Vagina (tissue), 2 donors: Measurements from ENCODE around the gene TPCN2. TPM values are rescaled to one million over a fixed set of nuclear protein-coding genes. Genes with fewer than 3 reads are reported as not detected.

Experiments used
- DNase-seq, 2 donors: peaks; one replicate each; pipeline ENCODE4 v3.0.0-alpha.2; 2017; ENCODE audit errors: extremely low spot score in 2 of 2
- H3K27ac ChIP-seq: fragments of 200-600 bp; sonication (generic); one replicate; pipeline ENCODE4 v1.5.1; 2019
- H3K27me3 ChIP-seq: fragments of 200-600 bp; sonication (generic); one replicate; pipeline ENCODE4 v1.5.1; 2019
- H3K36me3 ChIP-seq, 2 donors: fragments of 200-600 bp; sonication (generic); one replicate each; pipeline ENCODE4 v1.5.1; 2017 to 2019
- H3K4me1 ChIP-seq: fragments of 200-600 bp; sonication (generic); one replicate; pipeline ENCODE4 v1.5.1; 2019
- H3K4me3 ChIP-seq, 2 donors: fragments of 200-600 bp; sonication (generic); 1 replicate in 1 of 2; 2 replicates in 1 of 2; pipeline ENCODE4 v1.5.1; 2016 to 2019
- H3K9me3 ChIP-seq: fragments of 200-600 bp; sonication (generic); one replicate; pipeline ENCODE4 v1.5.1; 2019
- POLR2A ChIP-seq, 2 donors: fragments of 450-650 bp; IDR thresholded peaks; one replicate each; pipeline ENCODE4 v1.6.1; 2017; ENCODE audit warnings: antibody characterized with exemption in 2 of 2, mild to moderate bottlenecking in 2 of 2, moderate library complexity in 2 of 2
- POLR2AphosphoS5 ChIP-seq, 2 donors: sonication (generic); formaldehyde crosslinking; IDR thresholded peaks; one replicate each; pipeline ENCODE4 v1.9.0; 2017; ENCODE audit warnings: antibody characterized with exemption in 2 of 2, mild to moderate bottlenecking in 2 of 2, low read depth in 1 of 2; ENCODE audit not compliant: insufficient read depth in 1 of 2
- intact Hi-C: fragments of 100-400 bp; cut with DNase I; formaldehyde crosslinking; loops from one replicate; pipeline ENCODE4 v1.15.1; 2023
- total RNA-seq: library from RNA; depleted of rRNA; stranded (reverse); fragments of >200 nt; gene quantifications from one replicate; pipeline ENCODE4 v1.2.3, GENCODE V29; 2016
- TF ChIP-seq, protein P1 (sequence below), 3 experiments: fragments of 450-650 bp in 2 of 3; fragments of 200-600 bp in 1 of 3; sonication (generic) in 1 of 3; IDR thresholded peaks; one replicate each; pipeline ENCODE4 v1.5.1; 2017 to 2019; ENCODE audit warnings: antibody characterized with exemption in 3 of 3, mild to moderate bottlenecking in 2 of 3, moderate library complexity in 2 of 3

Gene TPCN2
- total RNA-seq, 1 donor from 2014 or later = 21.1 TPM

DNA sequence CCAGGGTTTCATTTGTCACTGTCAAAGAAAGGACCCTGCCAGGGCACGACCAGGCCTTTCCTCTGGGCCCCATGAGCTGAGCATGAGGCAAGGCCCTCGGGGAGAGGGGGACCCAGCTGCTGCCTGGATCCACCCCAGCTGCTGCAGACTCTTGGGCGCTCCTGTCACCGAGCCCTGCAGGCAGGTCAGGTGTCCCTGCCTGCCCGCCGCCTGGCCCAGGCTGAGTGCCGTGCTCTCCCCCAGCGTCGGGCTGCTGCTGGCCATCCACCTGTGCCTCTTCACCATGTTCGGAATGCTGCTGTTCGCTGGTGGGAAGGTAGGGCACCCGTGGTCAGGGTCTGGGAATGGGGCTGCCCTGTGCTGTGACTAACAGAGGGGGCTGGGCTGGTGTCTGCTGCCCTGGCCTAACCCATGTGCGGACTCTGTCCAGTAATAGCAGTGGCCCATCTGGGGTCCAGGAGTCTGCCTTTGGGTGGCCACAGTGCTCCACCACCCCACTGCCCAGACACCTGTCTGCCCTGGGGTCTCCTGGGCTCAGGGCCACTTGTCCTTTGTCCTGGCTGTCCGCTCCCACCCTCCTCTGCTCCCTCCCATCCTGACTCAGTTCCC, 15.0 kb downstream of the TPCN2 start:
- Histone ChIP-seq H3K9me3 (no peaks in the 10 kb centered on the region), H3K27me3 (no peaks in the 10 kb centered on the region), H3K4me1 (peaks cover 23% of the 10 kb centered on the region), H3K4me3 (no peak overlapping the region), H3K27ac (no peak overlapping the region), H3K36me3 (peaks cover 0 to 13% of the 10 kb centered on the region in 2 donors)
- no peak for TF ChIP-seq POLR2A (IDR thresholded peaks at IDR 0.05)
- TF ChIP-seq POLR2AphosphoS5 (IDR thresholded peaks at IDR 0.05; ENCODE audit: insufficient read depth in 1 of 2, low read depth in 1 of 2) = no peak
- TF ChIP-seq, protein P1, sequence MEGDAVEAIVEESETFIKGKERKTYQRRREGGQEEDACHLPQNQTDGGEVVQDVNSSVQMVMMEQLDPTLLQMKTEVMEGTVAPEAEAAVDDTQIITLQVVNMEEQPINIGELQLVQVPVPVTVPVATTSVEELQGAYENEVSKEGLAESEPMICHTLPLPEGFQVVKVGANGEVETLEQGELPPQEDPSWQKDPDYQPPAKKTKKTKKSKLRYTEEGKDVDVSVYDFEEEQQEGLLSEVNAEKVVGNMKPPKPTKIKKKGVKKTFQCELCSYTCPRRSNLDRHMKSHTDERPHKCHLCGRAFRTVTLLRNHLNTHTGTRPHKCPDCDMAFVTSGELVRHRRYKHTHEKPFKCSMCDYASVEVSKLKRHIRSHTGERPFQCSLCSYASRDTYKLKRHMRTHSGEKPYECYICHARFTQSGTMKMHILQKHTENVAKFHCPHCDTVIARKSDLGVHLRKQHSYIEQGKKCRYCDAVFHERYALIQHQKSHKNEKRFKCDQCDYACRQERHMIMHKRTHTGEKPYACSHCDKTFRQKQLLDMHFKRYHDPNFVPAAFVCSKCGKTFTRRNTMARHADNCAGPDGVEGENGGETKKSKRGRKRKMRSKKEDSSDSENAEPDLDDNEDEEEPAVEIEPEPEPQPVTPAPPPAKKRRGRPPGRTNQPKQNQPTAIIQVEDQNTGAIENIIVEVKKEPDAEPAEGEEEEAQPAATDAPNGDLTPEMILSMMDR (IDR thresholded peaks at IDR 0.05) = no peak
- no peak for DNase-seq
- intact Hi-C loops = no loop called here

DNA sequence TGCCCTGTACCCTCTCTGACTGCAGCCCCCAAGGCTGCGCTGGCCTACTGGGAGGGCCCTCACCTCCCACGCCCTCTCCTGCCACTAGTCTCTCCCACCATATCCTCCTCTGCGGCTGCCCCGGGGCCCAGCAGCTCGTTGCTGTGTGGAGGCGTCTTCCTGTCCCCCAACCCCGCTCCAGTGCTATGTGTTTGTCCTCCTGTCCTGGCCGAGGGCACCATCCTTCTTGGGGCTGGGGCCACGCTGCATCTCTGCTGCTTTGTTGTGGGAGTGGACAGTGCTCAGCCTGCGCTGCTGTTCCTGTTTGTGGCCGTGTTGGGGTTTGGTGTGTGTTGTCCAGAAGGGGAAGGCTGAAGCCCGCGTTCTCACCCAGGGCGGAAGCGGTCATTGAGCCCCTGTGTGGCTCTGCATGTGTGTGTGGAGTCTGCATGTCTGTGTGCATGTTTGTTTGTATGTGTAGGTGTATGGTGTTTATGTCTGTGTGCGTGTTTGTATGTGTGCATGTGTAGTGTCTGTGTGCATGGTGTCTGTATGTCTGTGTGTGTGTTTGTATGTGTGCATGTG, 15.7 kb downstream of the TPCN2 start:
- Histone ChIP-seq H3K9me3 (no peaks in the 10 kb centered on the region), H3K27me3 (no peaks in the 10 kb centered on the region), H3K27ac (no peak overlapping the region), H3K4me1 (peaks cover 23% of the 10 kb centered on the region), H3K4me3 (no peak overlapping the region), H3K36me3 (peaks cover 0 to 13% of the 10 kb centered on the region in 2 donors)
- DNase-seq = no peak
- intact Hi-C loops = no loop called here
- no peak for TF ChIP-seq POLR2AphosphoS5 (IDR thresholded peaks at IDR 0.05; ENCODE audit: insufficient read depth in 1 of 2, low read depth in 1 of 2)
- no peak for TF ChIP-seq POLR2A (IDR thresholded peaks at IDR 0.05)
- TF ChIP-seq, protein P1 (IDR thresholded peaks at IDR 0.05) = no peak

DNA sequence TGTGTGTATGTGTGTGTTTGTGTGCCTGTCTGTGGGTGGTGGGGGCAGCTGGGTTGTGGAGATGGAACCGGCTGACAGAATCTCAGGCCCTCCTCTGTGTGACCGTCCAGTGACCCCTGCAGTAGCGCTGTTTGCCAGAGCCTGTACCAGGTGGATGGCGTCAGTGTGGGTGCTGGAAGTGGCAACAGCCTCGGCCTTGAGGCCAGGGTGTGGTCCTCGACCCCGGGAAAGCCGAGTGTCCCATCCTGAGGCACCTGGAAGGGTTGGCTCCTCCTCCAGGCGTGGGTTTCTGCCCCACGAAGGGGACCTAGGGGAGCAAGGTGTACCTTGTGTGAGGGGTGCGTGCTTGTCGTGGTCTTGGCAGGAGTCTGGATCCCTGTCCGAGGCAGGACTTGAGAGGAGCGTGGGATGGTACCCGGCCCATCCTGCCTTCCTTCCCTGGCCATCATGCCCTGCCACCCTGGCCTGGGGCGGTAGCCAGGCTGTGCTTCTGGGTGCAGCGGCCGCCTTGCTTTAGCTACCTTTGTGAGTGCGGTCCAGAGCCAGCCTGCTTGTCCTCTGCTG, 16.5 kb downstream of the TPCN2 start:
- Histone ChIP-seq H3K36me3 (peaks cover 0 to 13% of the 10 kb centered on the region in 2 donors), H3K27ac (peak overlapping the region; percentile 53), H3K4me1 (peaks cover 23% of the 10 kb centered on the region), H3K4me3 (no peak overlapping the region), H3K27me3 (no peaks in the 10 kb centered on the region), H3K9me3 (no peaks in the 10 kb centered on the region)
- DNase-seq = no peak
- intact Hi-C loops = no loop called here
- no peak for TF ChIP-seq POLR2A (IDR thresholded peaks at IDR 0.05)
- TF ChIP-seq POLR2AphosphoS5 (IDR thresholded peaks at IDR 0.05; ENCODE audit: insufficient read depth in 1 of 2, low read depth in 1 of 2) = no peak
- TF ChIP-seq, protein P1 (IDR thresholded peaks at IDR 0.05) = no peak

DNA sequence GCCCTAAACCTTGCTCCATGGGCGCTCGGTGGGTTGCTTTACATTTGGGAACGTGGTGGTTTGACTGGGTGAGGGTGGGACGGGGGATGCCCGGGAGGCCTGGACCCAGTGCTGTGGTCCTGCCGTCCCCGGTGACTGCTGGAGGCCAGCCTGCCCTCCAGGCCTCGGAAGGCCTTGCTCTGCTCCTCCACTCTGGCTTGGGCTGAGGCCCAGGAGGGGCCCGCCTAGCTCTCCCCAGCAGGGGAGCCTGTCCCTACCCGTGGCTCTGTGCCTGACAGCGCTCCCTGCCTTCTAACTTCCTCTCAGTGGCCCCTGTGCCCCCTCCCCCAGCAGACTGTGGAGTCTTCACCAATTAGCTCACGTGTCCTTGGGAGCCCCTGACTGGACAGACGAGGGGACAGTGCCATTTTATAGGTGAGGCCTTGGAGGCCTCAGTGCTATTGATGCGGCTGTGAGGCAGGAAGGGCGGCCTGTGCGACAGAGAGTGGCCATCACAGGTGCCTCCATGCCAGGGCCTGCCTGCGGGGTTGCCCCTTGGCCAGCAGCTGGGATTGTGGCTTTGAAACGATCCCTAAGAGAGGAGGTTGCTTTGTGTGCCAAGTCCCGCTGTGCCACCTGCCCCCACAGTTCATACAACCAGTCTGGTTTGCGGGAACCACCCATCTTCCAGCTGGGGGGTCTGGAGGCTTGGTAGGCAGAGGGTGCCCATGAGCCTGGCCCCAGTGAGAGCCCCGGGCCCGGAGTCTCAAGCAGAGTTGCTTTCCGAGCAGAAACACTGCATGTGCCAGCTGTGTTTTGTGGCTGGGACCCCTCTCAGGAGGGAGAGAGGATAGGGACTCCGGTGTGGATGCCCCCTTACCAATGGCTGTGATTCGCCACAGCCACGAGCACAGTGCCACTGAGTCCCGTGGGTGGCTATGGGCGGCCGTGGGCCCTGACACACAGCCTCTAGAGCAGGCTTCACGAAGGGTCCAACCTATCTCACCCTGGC, 17.7 kb downstream of the TPCN2 start:
- intact Hi-C loops = no loop called here
- H3K36me3 ChIP-seq = peaks cover 0 to 23% of the 10 kb centered on the region in 2 donors

More for the DNA sequence above, 17.7 kb downstream of the TPCN2 start:
- Histone ChIP-seq H3K9me3 (no peaks in the 10 kb centered on the region), H3K27ac (peak overlapping the region; percentile 53), H3K27me3 (no peaks in the 10 kb centered on the region), H3K4me3 (no peak overlapping the region), H3K4me1 (peaks cover 23% of the 10 kb centered on the region)
- no peak for DNase-seq
- TF ChIP-seq POLR2AphosphoS5 (IDR thresholded peaks at IDR 0.05; ENCODE audit: insufficient read depth in 1 of 2, low read depth in 1 of 2) (no peak), POLR2A (IDR thresholded peaks at IDR 0.05) (no peak)
- TF ChIP-seq, protein P1 (IDR thresholded peaks at IDR 0.05) = no peak
